Effector CD8-positive, alpha-beta T cell (primary cell): ENCODE results near the gene ZBTB25.

Experiments
- DNase-seq: peaks from one replicate; lab custom pipeline; 2025; lab: John Stamatoyannopoulos, UW

Gene ZBTB25

DNA sequence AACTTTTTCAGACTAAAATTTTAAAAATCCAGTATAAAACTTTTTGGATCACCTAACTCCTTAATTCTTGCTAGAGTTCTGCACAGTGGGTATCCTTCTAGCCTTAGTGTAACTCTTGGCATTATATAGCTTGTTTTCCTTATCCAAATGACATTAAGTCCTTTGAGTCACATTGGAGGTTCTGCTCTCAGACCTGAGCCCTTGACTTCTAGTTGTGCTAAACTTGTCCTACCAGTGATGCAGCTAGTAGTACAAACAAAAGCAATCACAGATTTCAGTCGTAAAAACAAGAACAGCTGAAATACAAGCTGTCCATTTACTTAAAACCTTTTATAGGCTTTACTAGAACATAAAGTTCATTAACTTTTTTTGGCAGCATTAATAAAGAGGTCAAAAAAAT is 11.4 kb upstream of the ZBTB25 start:
- no peak for DNase-seq

GRCh38 chr14:64513271-64513670 is 9.6 kb upstream of the ZBTB25 start:
- no peak for DNase-seq

GRCh38 chr14:64510825-64511671 is 7.4 kb upstream of the ZBTB25 start:
- peak; percentile 56 for DNase-seq

DNA sequence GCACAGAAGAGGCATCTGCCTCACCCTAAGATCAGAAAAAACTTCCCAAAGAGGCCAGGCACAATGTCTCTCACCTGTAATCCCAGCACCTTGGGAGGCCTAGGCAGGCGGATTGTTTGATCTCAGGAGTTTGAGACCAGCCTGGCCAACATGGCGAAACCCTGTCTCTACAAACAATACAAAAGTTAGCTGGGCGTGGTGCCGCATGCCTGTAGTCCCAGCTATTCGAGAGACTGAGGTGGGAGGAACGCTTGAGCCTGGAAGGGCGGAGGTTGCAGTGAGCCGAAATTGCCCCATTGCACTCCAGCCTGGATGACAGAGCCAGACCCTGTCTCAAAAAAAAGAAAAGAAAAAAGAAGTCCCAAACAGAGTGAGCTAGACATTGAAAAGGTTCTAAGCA is 5.4 kb upstream of the ZBTB25 start:
- no peak for DNase-seq

DNA sequence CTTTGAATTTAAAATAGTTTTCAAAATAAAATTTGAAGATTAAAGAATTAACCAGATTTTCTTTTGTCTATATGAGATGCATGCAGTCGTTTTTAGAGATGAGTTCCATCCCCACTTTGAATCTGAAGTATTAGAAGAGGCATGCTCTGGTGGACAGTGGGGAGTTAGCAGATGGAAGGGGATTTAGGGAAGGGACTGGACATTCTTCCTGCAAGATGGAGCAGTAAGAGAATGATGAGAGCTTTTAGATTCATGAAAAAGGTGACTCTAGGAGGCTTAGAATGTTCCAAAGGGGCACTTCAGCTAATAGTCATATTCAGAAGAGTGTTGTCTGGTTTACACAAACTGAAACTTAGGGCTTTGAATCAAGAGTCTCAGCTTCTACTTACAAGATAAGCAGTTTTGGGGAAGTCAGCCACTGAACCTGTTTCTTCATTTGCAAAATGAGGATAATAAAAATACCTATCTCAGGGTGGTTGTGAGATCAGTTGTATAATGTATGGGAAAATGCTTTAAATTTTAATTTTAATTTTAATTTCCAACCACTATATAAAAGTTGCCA is 4.7 kb upstream of the ZBTB25 start:
- DNase-seq = no peak

- DNase-seq = no peak
These were observed 3.9 kb upstream of the ZBTB25 start for GRCh38 chr14:64507376-64508156.

- DNase-seq = no peak
These were observed 3.1 kb upstream of the ZBTB25 start for GRCh38 chr14:64506721-64507120.

- peak; percentile 73 for DNase-seq
These were observed 1.5 kb upstream of the ZBTB25 start for GRCh38 chr14:64504897-64505794.

GRCh38 chr14:64504310-64504896 is 765 bp upstream of the ZBTB25 start, which contains the start of gene ZBTB1:
TSS of gene ZBTB1 (plus strand) at chr14:64504770. CDS start at chr14:64521505, 16,735 bp downstream.
- DNase-seq = peak; percentile 70

GRCh38 chr14:64502887-64503433 is 678 bp downstream of the ZBTB25 start:
- DNase-seq = no peak

GRCh38 chr14:64502456-64502855 is 1.2 kb downstream of the ZBTB25 start:
- DNase-seq = no peak

DNA sequence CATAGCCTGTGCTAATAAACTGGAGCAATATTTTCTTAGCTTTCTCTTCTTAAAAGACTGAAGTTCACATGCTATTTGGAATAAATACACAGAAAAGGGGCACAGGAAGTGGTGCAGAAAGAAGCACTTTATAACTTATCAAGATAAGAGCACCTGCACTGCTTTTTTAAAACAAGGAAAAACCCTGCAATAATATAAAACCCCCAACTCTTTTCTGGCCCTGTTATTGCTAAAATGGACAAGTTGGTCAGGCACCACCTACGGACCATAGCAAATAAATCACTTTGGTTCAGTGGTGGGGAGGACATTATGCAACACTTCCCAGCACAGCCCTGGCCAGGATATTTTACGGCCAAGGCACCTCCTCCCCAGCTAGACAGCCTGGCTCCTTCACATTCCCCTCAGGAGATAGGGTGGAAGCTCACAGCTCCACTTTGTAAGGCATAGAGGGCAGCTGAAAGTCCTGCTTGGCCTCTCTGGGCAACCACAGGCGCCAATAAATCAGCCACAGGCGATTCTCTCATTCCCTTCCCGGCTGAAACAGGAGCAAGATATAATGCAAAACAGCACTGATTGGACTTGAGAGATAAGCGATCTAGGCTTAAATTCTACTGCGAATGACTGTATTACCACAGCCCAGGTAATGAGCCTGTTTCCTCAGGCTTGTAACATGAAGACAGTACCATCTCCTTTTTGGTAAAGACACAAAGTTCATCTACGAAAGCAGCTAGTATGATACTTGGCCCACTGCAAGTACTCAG is 2.0 kb downstream of the ZBTB25 start:
- DNase-seq = no peak

DNA sequence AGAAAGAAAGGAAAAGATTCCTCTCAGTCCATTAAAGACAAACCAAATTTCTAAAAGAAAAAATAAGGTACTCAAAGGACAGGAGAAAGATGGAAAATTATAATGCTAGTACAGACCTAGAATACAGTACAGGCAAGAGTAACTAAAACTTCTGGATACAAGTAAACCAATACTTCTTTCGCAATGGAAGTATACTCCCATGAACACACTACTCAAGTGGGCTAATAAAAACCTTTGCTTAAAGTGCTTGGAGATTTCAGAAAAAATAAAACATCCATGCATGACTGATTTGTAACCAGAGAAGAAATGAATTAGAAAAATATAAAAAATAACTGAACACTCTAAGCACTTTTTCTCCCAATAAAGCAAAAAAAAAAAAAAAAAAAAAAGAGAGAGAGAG is 3.5 kb downstream of the ZBTB25 start:
- DNase-seq = no peak

- DNase-seq = no peak
These were observed 6.9 kb downstream of the ZBTB25 start for GRCh38 chr14:64496764-64497163.

DNA sequence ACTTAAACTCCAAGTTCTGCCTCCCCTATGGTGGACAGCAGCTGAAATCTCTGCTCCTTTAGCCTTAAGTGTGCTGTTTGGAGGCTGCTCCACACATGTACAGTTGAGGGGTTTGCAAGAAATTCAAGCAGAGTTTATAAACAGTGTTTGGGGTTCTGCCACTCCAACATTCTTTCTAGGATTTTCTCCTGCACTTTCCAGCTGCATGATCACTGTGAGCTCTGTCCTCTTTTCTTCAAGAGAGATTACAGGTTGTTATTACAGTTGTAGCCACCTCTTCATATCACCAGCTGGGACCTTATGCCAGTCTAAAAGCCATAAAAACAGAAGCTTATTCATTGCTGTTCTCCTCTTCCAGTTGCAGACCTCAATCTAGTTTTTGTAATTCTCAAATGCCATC is 8.4 kb downstream of the ZBTB25 start:
- no peak for DNase-seq

GRCh38 chr14:64493455-64493854 is 10.2 kb downstream of the ZBTB25 start:
- DNase-seq = no peak

GRCh38 chr14:64491637-64492036 is 12.0 kb downstream of the ZBTB25 start:
- no peak for DNase-seq

- DNase-seq = no peak
These were observed 15.0 kb downstream of the ZBTB25 start for GRCh38 chr14:64488590-64489099.

GRCh38 chr14:64478634-64479250 is 24.9 kb downstream of the ZBTB25 start:
- no peak for DNase-seq

GRCh38 chr14:64476438-64476837 is 27.2 kb downstream of the ZBTB25 start:
- DNase-seq = no peak
